ENCODE measurements around the gene COPS8.

The COPS8 gene

GRCh38 chr2:237096911-237097310 is 11.2 kb downstream of the COPS8 start:
- Histone ChIP-seq H3K9me3 (no peaks in the 10 kb centered on the region), H3K27ac (no peak overlapping the region), H3K4me1 (ENCODE audit: control insufficient read depth in 1 of 2, insufficient read depth in 1 of 2, low read depth in 1 of 2, low read length in 1 of 2) (no peaks in the 10 kb centered on the region), H3K36me3 (peaks cover 88% of the 10 kb centered on the region), H3K4me3 (ENCODE audit: low read depth in 1 of 2, low read length in 1 of 2) (no peak overlapping the region), H3K27me3 (no peaks in the 10 kb centered on the region)
- no peak for TF ChIP-seq CTCF (IDR thresholded peaks at IDR 0.05)

GRCh38 chr2:237097326-237097910 is 11.7 kb downstream of the COPS8 start:
- Histone ChIP-seq H3K9me3 (no peaks in the 10 kb centered on the region), H3K27me3 (no peaks in the 10 kb centered on the region), H3K4me3 (ENCODE audit: low read depth in 1 of 2, low read length in 1 of 2) (no peak overlapping the region), H3K4me1 (ENCODE audit: control insufficient read depth in 1 of 2, insufficient read depth in 1 of 2, low read depth in 1 of 2, low read length in 1 of 2) (no peaks in the 10 kb centered on the region), H3K27ac (no peak overlapping the region), H3K36me3 (peaks cover 91% of the 10 kb centered on the region)
- TF ChIP-seq CTCF (IDR thresholded peaks at IDR 0.05): no peak

GRCh38 chr2:237097911-237098702 is 12.4 kb downstream of the COPS8 start:
- TF ChIP-seq CTCF (IDR thresholded peaks at IDR 0.05): no peak
- H3K36me3 ChIP-seq: peaks cover 91% of the 10 kb centered on the region
- no peaks in the 10 kb centered on the region for H3K27me3 ChIP-seq
- no peak overlapping the region for H3K4me3 ChIP-seq (ENCODE audit: low read depth in 1 of 2, low read length in 1 of 2)
- H3K4me1 ChIP-seq (ENCODE audit: control insufficient read depth in 1 of 2, insufficient read depth in 1 of 2, low read depth in 1 of 2, low read length in 1 of 2): no peaks in the 10 kb centered on the region
- no peaks in the 10 kb centered on the region for H3K9me3 ChIP-seq
- H3K27ac ChIP-seq: no peak overlapping the region

- no peak overlapping the region for H3K4me3 ChIP-seq (ENCODE audit: low read depth in 1 of 2, low read length in 1 of 2)
- no peak for TF ChIP-seq CTCF (IDR thresholded peaks at IDR 0.05)
- H3K9me3 ChIP-seq: no peaks in the 10 kb centered on the region
- no peak overlapping the region for H3K27ac ChIP-seq
- H3K36me3 ChIP-seq: peaks cover 80% of the 10 kb centered on the region
- no peaks in the 10 kb centered on the region for H3K4me1 ChIP-seq (ENCODE audit: control insufficient read depth in 1 of 2, insufficient read depth in 1 of 2, low read depth in 1 of 2, low read length in 1 of 2)
- no peaks in the 10 kb centered on the region for H3K27me3 ChIP-seq
These were observed 14.1 kb downstream of the COPS8 start for GRCh38 chr2:237099804-237100203.

GRCh38 chr2:237101118-237101979 is 15.7 kb downstream of the COPS8 start:
- H3K27ac ChIP-seq: no peak overlapping the region
- no peaks in the 10 kb centered on the region for H3K27me3 ChIP-seq
- H3K4me1 ChIP-seq (ENCODE audit: control insufficient read depth in 1 of 2, insufficient read depth in 1 of 2, low read depth in 1 of 2, low read length in 1 of 2): no peaks in the 10 kb centered on the region
- H3K9me3 ChIP-seq: no peaks in the 10 kb centered on the region
- H3K36me3 ChIP-seq: peaks cover 64% of the 10 kb centered on the region
- TF ChIP-seq CTCF (IDR thresholded peaks at IDR 0.05): no peak
- no peak overlapping the region for H3K4me3 ChIP-seq (ENCODE audit: low read depth in 1 of 2, low read length in 1 of 2)

Measured in neutrophil (primary cell).